ENCODE results near the gene TECTB. TPM values are rescaled to one million over a fixed set of nuclear protein-coding genes. Genes with fewer than 3 reads are reported as not detected.

The TECTB gene
- total RNA-seq, 1 experiment from 2014 or later: 0.27 TPM

DNA sequence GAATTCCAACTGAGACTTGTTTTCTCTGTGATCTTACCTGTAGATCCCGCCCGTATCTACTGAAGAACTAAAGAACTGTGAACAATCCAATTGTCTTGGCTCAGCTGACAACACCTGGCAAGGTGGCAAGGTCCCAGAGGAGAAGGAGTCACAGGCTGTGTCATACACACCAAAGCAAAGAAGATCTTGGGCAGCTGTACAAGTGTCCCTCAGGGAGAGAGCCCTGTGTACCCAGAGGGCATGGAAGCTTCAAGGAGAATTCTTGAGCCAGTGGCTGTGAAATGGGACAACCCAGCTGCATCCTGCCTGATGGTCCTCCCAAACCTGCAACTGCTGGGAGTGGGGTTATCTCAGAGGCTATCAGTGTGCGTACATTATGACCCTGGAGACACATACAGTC is 46.7 kb upstream of the TECTB start:
- intact Hi-C loops (cut with micrococcal nuclease; ENCODE audit: unreplicated experiment): no loop called here
- Mint-ChIP-seq H3K27ac (ENCODE audit: unreplicated experiment) (no peak overlapping the region), H3K9me3 (ENCODE audit: unreplicated experiment) (peaks cover 24% of the 10 kb centered on the region), H3K4me3 (ENCODE audit: unreplicated experiment) (no peak overlapping the region), H3K27me3 (ENCODE audit: insufficient read depth, unreplicated experiment) (no peaks in the 10 kb centered on the region), H3K4me1 (ENCODE audit: low read depth, unreplicated experiment) (peaks cover 12% of the 10 kb centered on the region), H3K36me3 (ENCODE audit: insufficient read depth, unreplicated experiment) (peaks cover 6% of the 10 kb centered on the region)
- ChIA-PET CTCF (no interaction called here), POLR2A (no interaction called here)
- no TSS peak for BruUV-seq (replicated peaks)
- Histone ChIP-seq H3K36me3 (ENCODE audit: control insufficient read depth, insufficient read depth, low read length) (no peaks in the 10 kb centered on the region), H3K4me1 (peaks cover 10% of the 10 kb centered on the region), H3K9me3 (peaks cover 10% of the 10 kb centered on the region), H3K27me3 (replicated peaks; ENCODE audit: control insufficient read depth, insufficient read depth, low read length) (no peaks in the 10 kb centered on the region), H3K4me3 (ENCODE audit: low read depth, low read length) (no peak overlapping the region)
- no peak for TF ChIP-seq CTCF (IDR thresholded peaks at IDR 0.05; ENCODE audit: insufficient read depth in 1 of 2, low read depth in 1 of 2, low read length in 1 of 2, severe bottlenecking in 1 of 2, unreplicated experiment in 1 of 2)
- no peak for DNase-seq

DNA sequence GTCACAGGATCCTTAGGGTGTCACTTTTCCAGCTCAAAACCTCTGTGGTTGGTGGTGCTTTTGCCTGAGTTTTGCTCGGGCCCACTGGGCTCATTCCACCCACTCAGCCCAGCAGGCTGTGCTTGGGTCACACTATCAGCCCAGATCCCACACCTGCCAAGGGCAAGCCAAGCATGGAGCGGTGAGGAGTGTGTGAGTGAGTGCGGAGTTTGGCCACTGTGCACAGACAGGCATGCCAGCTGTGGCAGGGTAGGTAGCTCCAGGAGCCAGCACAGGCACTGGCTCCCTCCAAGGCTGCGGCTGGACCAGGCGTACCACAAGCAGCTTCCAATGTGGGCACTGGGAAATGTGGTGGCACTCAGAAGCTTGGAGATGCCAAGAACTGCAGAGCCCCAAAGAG is 43.9 kb upstream of the TECTB start:
- H3K4me3 Mint-ChIP-seq (ENCODE audit: unreplicated experiment): no peak overlapping the region
- DNase-seq: no peak
- H3K36me3 Mint-ChIP-seq (ENCODE audit: insufficient read depth, unreplicated experiment): no peaks in the 10 kb centered on the region
- TF ChIP-seq CTCF (IDR thresholded peaks at IDR 0.05; ENCODE audit: insufficient read depth in 1 of 2, low read depth in 1 of 2, low read length in 1 of 2, severe bottlenecking in 1 of 2, unreplicated experiment in 1 of 2): no peak
- Histone ChIP-seq H3K27me3 (replicated peaks; ENCODE audit: control insufficient read depth, insufficient read depth, low read length) (no peaks in the 10 kb centered on the region), H3K4me1 (no peaks in the 10 kb centered on the region), H3K36me3 (ENCODE audit: control insufficient read depth, insufficient read depth, low read length) (no peaks in the 10 kb centered on the region), H3K4me3 (ENCODE audit: low read depth, low read length) (no peak overlapping the region), H3K9me3 (peaks cover 10% of the 10 kb centered on the region)
- no TSS peak for BruUV-seq (replicated peaks)
- ChIA-PET CTCF (no interaction called here), POLR2A (interaction anchor here (0.6 kb wide), 1 partner anchor 518 kb away, joined by 6 read pairs; no protein-coding TSS in a partner anchor)
- H3K9me3 Mint-ChIP-seq (ENCODE audit: unreplicated experiment): peaks cover 26% of the 10 kb centered on the region
- no peaks in the 10 kb centered on the region for H3K4me1 Mint-ChIP-seq (ENCODE audit: low read depth, unreplicated experiment)
- H3K27me3 Mint-ChIP-seq (ENCODE audit: insufficient read depth, unreplicated experiment): no peaks in the 10 kb centered on the region
- intact Hi-C loops (cut with micrococcal nuclease; ENCODE audit: unreplicated experiment): no loop called here
- no peak overlapping the region for H3K27ac Mint-ChIP-seq (ENCODE audit: unreplicated experiment)

GRCh38 chr10:112240441-112240840 is 42.8 kb upstream of the TECTB start:
- H3K9me3 ChIP-seq: peaks cover 10% of the 10 kb centered on the region
- no peaks in the 10 kb centered on the region for H3K4me1 ChIP-seq
- no peak overlapping the region for H3K4me3 ChIP-seq (ENCODE audit: low read depth, low read length)
- H3K27me3 Mint-ChIP-seq (ENCODE audit: insufficient read depth, unreplicated experiment): no peaks in the 10 kb centered on the region
- CTCF ChIA-PET: no interaction called here
- no peaks in the 10 kb centered on the region for H3K4me1 Mint-ChIP-seq (ENCODE audit: low read depth, unreplicated experiment)
- no TSS peak for BruUV-seq (replicated peaks)
- H3K36me3 Mint-ChIP-seq (ENCODE audit: insufficient read depth, unreplicated experiment): no peaks in the 10 kb centered on the region
- H3K27me3 ChIP-seq (replicated peaks; ENCODE audit: control insufficient read depth, insufficient read depth, low read length): no peaks in the 10 kb centered on the region
- POLR2A ChIA-PET: no interaction called here
- H3K4me3 Mint-ChIP-seq (ENCODE audit: unreplicated experiment): no peak overlapping the region
- intact Hi-C loops (cut with micrococcal nuclease; ENCODE audit: unreplicated experiment): no loop called here
- peaks cover 26% of the 10 kb centered on the region for H3K9me3 Mint-ChIP-seq (ENCODE audit: unreplicated experiment)
- DNase-seq: no peak
- no peaks in the 10 kb centered on the region for H3K36me3 ChIP-seq (ENCODE audit: control insufficient read depth, insufficient read depth, low read length)
- no peak for TF ChIP-seq CTCF (IDR thresholded peaks at IDR 0.05; ENCODE audit: insufficient read depth in 1 of 2, low read depth in 1 of 2, low read length in 1 of 2, severe bottlenecking in 1 of 2, unreplicated experiment in 1 of 2)
- no peak overlapping the region for H3K27ac Mint-ChIP-seq (ENCODE audit: unreplicated experiment)
